HFFc6 (cell line): Measurements from ENCODE around the gene GAD1. TPM values are rescaled to one million over a fixed set of nuclear protein-coding genes. Genes with fewer than 3 reads are reported as not detected.

Source experiments
- DNase-seq: peaks from one replicate; pipeline ENCODE4 v3.0.0-alpha.2; 2018
- H3K27ac Mint-ChIP-seq: 2 replicates; pipeline ENCODE4 v1.8.0; 2020; ENCODE audit warnings: mild to moderate bottlenecking, mixed read lengths
- H3K27me3 Mint-ChIP-seq: 2 replicates; pipeline ENCODE4 v1.8.0; 2021; ENCODE audit warnings: mild to moderate bottlenecking, moderate library complexity, mixed read lengths; ENCODE audit not compliant: insufficient read depth
- H3K36me3 Mint-ChIP-seq: 2 replicates; pipeline ENCODE4 v1.8.0; 2021; ENCODE audit warnings: low read depth, mixed read lengths
- H3K4me1 Mint-ChIP-seq: 2 replicates; pipeline ENCODE4 v1.8.0; 2020; ENCODE audit warnings: low read depth, mixed read lengths
- H3K4me3 Mint-ChIP-seq: 2 replicates; pipeline ENCODE4 v1.8.0; 2020; ENCODE audit warnings: mild to moderate bottlenecking, moderate library complexity, mixed read lengths
- H3K9me3 Mint-ChIP-seq: 2 replicates; pipeline ENCODE4 v1.8.0; 2020; ENCODE audit warnings: mild to moderate bottlenecking, mixed read lengths
- total RNA-seq, 6 experiments: library from RNA; stranded (reverse); fragmentation: NEBNext Ultra II Directional; extraction: Animal tissue kit (Norgen Biotek cat#: 25700); gene quantifications; 2 replicates in 1 of 6; 3 replicates in 5 of 6; pipeline ENCODE4 v1.2.3, GENCODE V29; 2021
- TF ChIP-seq, protein P1 (sequence below): fragments of 200-600 bp; sonication (generic); IDR thresholded peaks from 2 replicates; pipeline ENCODE4 v1.5.0; 2021; ENCODE audit warnings: antibody characterized with exemption, mild to moderate bottlenecking

Gene GAD1
- total RNA-seq, 6 experiments from 2014 or later: 0.21 to 0.26 TPM; not detected in 4

DNA sequence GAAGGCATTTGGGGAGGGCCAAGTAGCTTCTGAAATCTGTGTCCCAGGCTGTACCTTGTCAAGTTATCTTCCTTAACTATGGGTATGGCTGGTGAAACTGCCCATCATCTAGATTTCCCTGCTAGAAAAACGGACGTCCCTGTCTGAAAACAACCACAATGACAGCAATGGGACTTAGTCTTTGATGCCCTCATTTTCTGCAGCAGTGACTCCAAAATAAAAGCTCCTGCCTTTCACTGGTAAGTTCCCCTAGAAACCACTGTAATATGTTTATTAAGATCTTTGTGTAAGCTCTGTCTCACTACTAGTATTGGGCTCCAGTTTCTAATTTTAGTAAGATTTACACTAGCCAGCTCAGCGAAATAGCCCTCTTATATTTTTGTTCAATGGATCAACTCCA is 65.2 kb downstream of the GAD1 start:
- Mint-ChIP-seq H3K4me3 (no peak overlapping the region), H3K27me3 (peaks cover 14% of the 10 kb centered on the region), H3K4me1 (peaks cover 37% of the 10 kb centered on the region), H3K27ac (no peak overlapping the region), H3K36me3 (no peaks in the 10 kb centered on the region), H3K9me3 (no peaks in the 10 kb centered on the region)
- DNase-seq: no peak
- TF ChIP-seq, protein P1, sequence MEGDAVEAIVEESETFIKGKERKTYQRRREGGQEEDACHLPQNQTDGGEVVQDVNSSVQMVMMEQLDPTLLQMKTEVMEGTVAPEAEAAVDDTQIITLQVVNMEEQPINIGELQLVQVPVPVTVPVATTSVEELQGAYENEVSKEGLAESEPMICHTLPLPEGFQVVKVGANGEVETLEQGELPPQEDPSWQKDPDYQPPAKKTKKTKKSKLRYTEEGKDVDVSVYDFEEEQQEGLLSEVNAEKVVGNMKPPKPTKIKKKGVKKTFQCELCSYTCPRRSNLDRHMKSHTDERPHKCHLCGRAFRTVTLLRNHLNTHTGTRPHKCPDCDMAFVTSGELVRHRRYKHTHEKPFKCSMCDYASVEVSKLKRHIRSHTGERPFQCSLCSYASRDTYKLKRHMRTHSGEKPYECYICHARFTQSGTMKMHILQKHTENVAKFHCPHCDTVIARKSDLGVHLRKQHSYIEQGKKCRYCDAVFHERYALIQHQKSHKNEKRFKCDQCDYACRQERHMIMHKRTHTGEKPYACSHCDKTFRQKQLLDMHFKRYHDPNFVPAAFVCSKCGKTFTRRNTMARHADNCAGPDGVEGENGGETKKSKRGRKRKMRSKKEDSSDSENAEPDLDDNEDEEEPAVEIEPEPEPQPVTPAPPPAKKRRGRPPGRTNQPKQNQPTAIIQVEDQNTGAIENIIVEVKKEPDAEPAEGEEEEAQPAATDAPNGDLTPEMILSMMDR: no peak

DNA sequence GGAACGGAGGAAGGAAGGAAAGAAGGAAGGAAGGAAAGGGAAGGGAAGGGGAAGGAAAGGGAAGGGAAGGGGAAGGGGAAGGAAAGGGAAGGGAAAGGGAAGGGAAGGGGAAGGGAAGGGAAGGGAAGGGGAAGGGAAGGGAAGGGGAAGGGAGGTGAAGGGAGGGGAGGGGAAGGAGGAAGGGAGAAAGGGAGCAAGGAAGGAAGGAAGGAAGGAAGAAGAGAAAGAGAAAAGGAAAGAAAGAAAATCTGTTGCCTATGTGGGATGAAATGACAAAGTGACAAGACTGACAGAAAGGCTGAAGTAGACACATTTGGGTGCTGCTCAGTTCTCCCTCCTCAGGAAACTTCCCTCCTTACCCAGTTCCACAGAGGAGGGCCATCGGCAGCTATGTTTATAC is 66.1 kb downstream of the GAD1 start:
- TF ChIP-seq, protein P1: no peak
- peaks cover 42% of the 10 kb centered on the region for H3K4me1 Mint-ChIP-seq
- DNase-seq: no peak
- H3K4me3 Mint-ChIP-seq: no peak overlapping the region
- H3K36me3 Mint-ChIP-seq: no peaks in the 10 kb centered on the region
- H3K27ac Mint-ChIP-seq: no peak overlapping the region
- peaks cover 11% of the 10 kb centered on the region for H3K27me3 Mint-ChIP-seq
- H3K9me3 Mint-ChIP-seq: no peaks in the 10 kb centered on the region

DNA sequence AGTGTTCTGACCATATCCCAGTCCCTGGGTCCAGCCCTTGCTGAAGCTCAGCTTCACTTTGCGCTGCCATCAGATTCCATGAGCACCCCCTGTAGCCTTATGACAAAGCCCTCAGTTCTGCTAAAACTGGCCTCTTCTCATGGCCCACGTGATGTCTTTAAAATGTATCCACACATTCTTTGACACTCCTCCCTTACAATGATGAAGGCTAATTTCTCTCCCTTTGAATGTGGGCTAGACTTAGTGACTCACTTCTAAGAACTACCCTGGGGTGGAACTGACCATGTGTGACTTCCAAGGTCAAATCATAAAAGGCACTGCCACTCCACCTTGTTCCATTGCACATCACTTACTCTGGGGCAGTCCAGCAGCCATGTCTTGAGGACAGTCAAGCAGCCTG is 67.0 kb downstream of the GAD1 start:
- H3K27me3 Mint-ChIP-seq: peaks cover 14% of the 10 kb centered on the region
- H3K4me3 Mint-ChIP-seq: no peak overlapping the region
- no peaks in the 10 kb centered on the region for H3K36me3 Mint-ChIP-seq
- peaks cover 42% of the 10 kb centered on the region for H3K4me1 Mint-ChIP-seq
- no peaks in the 10 kb centered on the region for H3K9me3 Mint-ChIP-seq
- H3K27ac Mint-ChIP-seq: no peak overlapping the region
- DNase-seq: no peak
- TF ChIP-seq, protein P1: no peak

DNA sequence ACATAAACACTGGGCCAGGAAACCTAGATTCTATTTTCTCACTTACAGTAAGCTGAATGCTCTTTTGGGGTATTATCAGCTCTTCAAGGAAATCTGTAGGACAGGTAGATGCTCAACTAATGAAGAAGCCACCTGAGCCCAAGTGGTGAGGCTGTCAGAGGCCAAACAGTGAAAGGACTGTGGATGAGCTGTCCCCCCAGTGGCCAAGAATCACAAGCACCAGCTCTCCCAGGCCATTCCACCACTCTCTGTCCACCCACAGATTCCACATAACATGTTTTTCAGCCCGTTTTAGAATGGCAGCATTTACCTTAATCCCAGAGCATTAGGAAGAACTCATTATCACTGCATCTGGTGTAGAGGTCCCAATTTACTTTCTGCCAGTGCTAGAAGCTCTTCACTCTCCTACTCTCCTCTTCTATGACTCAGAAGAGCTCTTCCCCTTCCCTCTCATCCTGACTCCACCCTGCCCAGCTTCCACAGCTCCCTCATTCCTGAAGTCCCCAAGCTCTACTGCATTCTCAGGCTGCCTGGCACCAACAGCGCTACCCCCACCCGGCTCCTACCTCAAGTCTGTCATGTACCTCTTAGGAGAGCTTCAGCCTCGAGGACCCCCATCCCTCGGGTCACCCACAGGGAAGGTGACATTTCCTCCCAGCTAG is 68.6 kb downstream of the GAD1 start:
- H3K27ac Mint-ChIP-seq: peak overlapping the region; percentile 3; the same call in 1 of the 2 replicates
- no peaks in the 10 kb centered on the region for H3K36me3 Mint-ChIP-seq
- TF ChIP-seq, protein P1: peak; percentile 47
- H3K27me3 Mint-ChIP-seq: peaks cover 16% of the 10 kb centered on the region
- H3K4me3 Mint-ChIP-seq: no peak overlapping the region
- peak; percentile 17 for DNase-seq
- peaks cover 43% of the 10 kb centered on the region for H3K4me1 Mint-ChIP-seq
- H3K9me3 Mint-ChIP-seq: no peaks in the 10 kb centered on the region

DNA sequence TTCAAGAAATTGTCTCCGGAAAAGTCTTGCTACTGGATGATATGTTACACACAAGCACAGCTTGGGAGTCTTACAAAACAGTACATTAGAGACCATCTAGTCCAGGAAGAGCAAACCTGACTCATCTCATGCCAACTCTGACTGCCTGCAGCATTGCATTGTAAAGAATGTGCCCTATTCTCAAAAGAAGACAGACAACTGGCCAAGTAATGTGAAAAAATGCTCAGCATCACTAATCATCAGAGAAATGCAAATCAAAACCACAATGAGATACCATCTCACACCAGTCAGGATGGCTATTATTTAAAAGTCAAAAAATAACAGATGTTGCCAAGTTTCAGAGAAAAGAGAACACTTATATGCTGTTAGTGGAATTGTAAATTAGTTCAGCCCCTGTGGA is 69.7 kb downstream of the GAD1 start:
- peaks cover 14% of the 10 kb centered on the region for H3K27me3 Mint-ChIP-seq
- DNase-seq: peak; percentile 92
- no peaks in the 10 kb centered on the region for H3K36me3 Mint-ChIP-seq
- peak overlapping the region; percentile 32; the same call in 1 of the 2 replicates for H3K4me3 Mint-ChIP-seq
- no peaks in the 10 kb centered on the region for H3K9me3 Mint-ChIP-seq
- TF ChIP-seq, protein P1: no peak
- peaks cover 43% of the 10 kb centered on the region for H3K4me1 Mint-ChIP-seq
- peak overlapping the region; percentile 14; the same call in 1 of the 2 replicates for H3K27ac Mint-ChIP-seq
